CD8-positive, alpha-beta memory T cell (primary cell): ENCODE data around the gene MPZL2. TPM values are rescaled to one million over a fixed set of nuclear protein-coding genes. Genes with fewer than 3 reads are reported as not detected.

Experiments used
- CTCF ChIA-PET: fragments of 350-600 bp; sonication (Branson Sonifier 250); formaldehyde crosslinking; loops from one replicate; lab custom pipeline; 2021; ENCODE audit warnings: antibody characterized with exemption; lab: Charles Lee
- POLR2A ChIA-PET: fragments of 350-600 bp; sonication (Branson Sonifier 250); formaldehyde crosslinking; loops from one replicate; lab custom pipeline; 2021; ENCODE audit warnings: antibody characterized with exemption; lab: Charles Lee
- DNase-seq, 5 donors: peaks; one replicate each; pipeline versions ENCODE4 v3.0.0 to v3.0.0-alpha.2; 2020 to 2022; ENCODE audit warnings: mixed read lengths in 1 of 5
- H3K27ac ChIP-seq: one replicate; pipeline ENCODE4 v1.7.0; 2013; ENCODE audit warnings: low read depth, mild to moderate bottlenecking, low read length, moderate library complexity
- H3K27me3 ChIP-seq: 2 replicates; pipeline ENCODE4 v1.7.0; 2013; ENCODE audit warnings: low read length, mild to moderate bottlenecking; ENCODE audit not compliant: insufficient read depth, poor library complexity, severe bottlenecking
- H3K36me3 ChIP-seq: 2 replicates; pipeline ENCODE4 v1.7.0; 2013; ENCODE audit warnings: mild to moderate bottlenecking, low read length, moderate library complexity; ENCODE audit not compliant: insufficient read depth
- H3K4me1 ChIP-seq: 2 replicates; pipeline ENCODE4 v1.7.0; 2013; ENCODE audit warnings: mild to moderate bottlenecking, low read length, moderate library complexity; ENCODE audit not compliant: insufficient read depth
- H3K4me3 ChIP-seq: 2 replicates; pipeline ENCODE4 v1.7.0; 2013; ENCODE audit warnings: mild to moderate bottlenecking, low read length
- H3K9me3 ChIP-seq: 2 replicates; pipeline ENCODE4 v1.7.0; 2013; ENCODE audit warnings: mild to moderate bottlenecking, low read length
- H3K27ac Mint-ChIP-seq, 8 donors: one replicate each; pipeline ENCODE4 v1.8.0; 2020 to 2021; ENCODE audit warnings: mixed read lengths in 8 of 8, mild to moderate bottlenecking in 6 of 8, inconsistent platforms in 3 of 8, moderate library complexity in 3 of 8
- H3K27me3 Mint-ChIP-seq, 2 donors: one replicate each; pipeline ENCODE4 v1.8.0; 2020 to 2021; ENCODE audit warnings: mixed read lengths in 2 of 2, mild to moderate bottlenecking in 1 of 2, moderate library complexity in 1 of 2
- H3K36me3 Mint-ChIP-seq, 3 donors: one replicate each; pipeline ENCODE4 v1.8.0; 2020 to 2021; ENCODE audit warnings: mixed read lengths in 3 of 3, inconsistent platforms in 1 of 3, mild to moderate bottlenecking in 1 of 3
- H3K4me1 Mint-ChIP-seq, 3 donors: one replicate each; pipeline ENCODE4 v1.8.0; 2020 to 2021; ENCODE audit warnings: mixed read lengths in 3 of 3, inconsistent platforms in 1 of 3, mild to moderate bottlenecking in 1 of 3
- H3K4me3 Mint-ChIP-seq, 7 donors: one replicate each; pipeline ENCODE4 v1.8.0; 2020 to 2021; ENCODE audit warnings: mixed read lengths in 7 of 7, mild to moderate bottlenecking in 6 of 7, moderate library complexity in 4 of 7, inconsistent platforms in 2 of 7
- H3K9me3 Mint-ChIP-seq, 5 donors: one replicate each; pipeline ENCODE4 v1.8.0; 2020 to 2022; ENCODE audit warnings: mixed read lengths in 5 of 5, mild to moderate bottlenecking in 3 of 5, moderate library complexity in 2 of 5, inconsistent platforms in 1 of 5
- polyA plus RNA-seq: library from polyadenylated mRNA; unstranded; fragments of 300-500 nt; fragmentation: Illumina TruSeq; gene quantifications from one replicate; pipeline ENCODE4 v1.2.3, GENCODE V29; 2021
- total RNA-seq, 2 experiments: library from RNA; stranded (reverse); gene quantifications; one replicate each; pipeline ENCODE4 v1.2.3, GENCODE V29; 2021

The MPZL2 gene
- total and polyA plus RNA-seq, 3 experiments from 2014 or later = 0.36 to 5.5 (median 4.5) TPM

- peak in 1 of 5 donors; percentile 52 for DNase-seq
- peak overlapping the region; percentile 99 to 100 (median 100) for H3K4me3 Mint-ChIP-seq
- peaks cover 77 to 90% (median 85%) of the 10 kb centered on the region in 3 donors for H3K4me1 Mint-ChIP-seq
- peak overlapping the region; percentile 61 for H3K4me3 ChIP-seq
- H3K9me3 ChIP-seq = no peaks in the 10 kb centered on the region
- peaks cover 11 to 64% (median 27%) of the 10 kb centered on the region in 3 donors for H3K36me3 Mint-ChIP-seq
- POLR2A ChIA-PET = interaction anchor here (2.8 to 3.4 kb wide), 2 partner anchors 33 to 36 kb away, joined by 21 to 24 read pairs; partner anchors contain the start of gene CD3D
- H3K27ac ChIP-seq = peak overlapping the region; percentile 17
- peaks cover 70% of the 10 kb centered on the region for H3K4me1 ChIP-seq
- peaks cover 26% of the 10 kb centered on the region for H3K36me3 ChIP-seq
- no peaks in the 10 kb centered on the region for H3K9me3 Mint-ChIP-seq
- peak overlapping the region; percentile 38 to 100 (median 94) for H3K27ac Mint-ChIP-seq
- no peaks in the 10 kb centered on the region for H3K27me3 Mint-ChIP-seq
- CTCF ChIA-PET = interaction anchor here (1.0 kb wide), 1 partner anchor 53 kb away, joined by 3 read pairs; the partner anchor contains the start of gene UBE4A
- H3K27me3 ChIP-seq = no peaks in the 10 kb centered on the region
These were observed 42.5 kb upstream of the MPZL2 start for GRCh38 chr11:118306556-118306955.

GRCh38 chr11:118305726-118306125 lies 41.6 kb upstream of the MPZL2 start:
- no peaks in the 10 kb centered on the region for H3K27me3 ChIP-seq
- peaks cover 11 to 56% (median 27%) of the 10 kb centered on the region in 3 donors for H3K36me3 Mint-ChIP-seq
- DNase-seq = peak in 4 of 5 donors; percentile 18 to 82 (median 74)
- no peaks in the 10 kb centered on the region for H3K27me3 Mint-ChIP-seq
- ChIA-PET CTCF (interaction anchor here (1.0 to 3.0 kb wide), 4 partner anchors 10 to 107 kb away, joined by 3 to 26 read pairs (median 6); partner anchors contain the start of genes MPZL3 and UBE4A), POLR2A (interaction anchor here (0.7 to 3.4 kb wide), 6 partner anchors 33 to 107 kb away, joined by 3 to 27 read pairs (median 16); partner anchors contain the start of genes CD3D, CD3G and UBE4A)
- H3K36me3 ChIP-seq = peaks cover 19% of the 10 kb centered on the region
- H3K4me1 Mint-ChIP-seq = peaks cover 72 to 89% (median 83%) of the 10 kb centered on the region in 3 donors
- H3K9me3 ChIP-seq = no peaks in the 10 kb centered on the region
- H3K4me3 ChIP-seq = peak overlapping the region; percentile 82
- H3K4me1 ChIP-seq = peaks cover 62% of the 10 kb centered on the region
- H3K9me3 Mint-ChIP-seq = no peaks in the 10 kb centered on the region
- H3K4me3 Mint-ChIP-seq = peak overlapping the region; percentile 99 to 100 (median 100)
- H3K27ac ChIP-seq = peak overlapping the region; percentile 72
- H3K27ac Mint-ChIP-seq = peak overlapping the region; percentile 85 to 100 (median 99)

GRCh38 chr11:118304568-118305248 lies 40.6 kb upstream of the MPZL2 start, which contains the start of gene CD3E:
CD3E (plus strand) TSS chr11:118304730; CDS start chr11:118304953, 223 bp downstream.
- no peaks in the 10 kb centered on the region for H3K9me3 Mint-ChIP-seq
- Histone ChIP-seq H3K9me3 (no peaks in the 10 kb centered on the region), H3K4me3 (peak within 1 kb of the TSS; percentile 82), H3K4me1 (peaks cover 54% of the 10 kb centered on the region), H3K27ac (peak within 1 kb of the TSS; percentile 72), H3K27me3 (no peaks in the 10 kb centered on the region), H3K36me3 (peaks cover 14% of the 10 kb centered on the region)
- peaks cover 11 to 47% (median 22%) of the 10 kb centered on the region in 3 donors for H3K36me3 Mint-ChIP-seq
- H3K27me3 Mint-ChIP-seq = no peaks in the 10 kb centered on the region
- POLR2A ChIA-PET = interaction anchor here (0.6 to 3.4 kb wide), 8 partner anchors 34 to 797 kb away, joined by 3 to 27 read pairs (median 6); partner anchors contain the start of genes CD3D, CD3G, DPAGT1 and UBE4A
- peak within 1 kb of the TSS; percentile 99 to 100 (median 100) for H3K4me3 Mint-ChIP-seq
- H3K27ac Mint-ChIP-seq = peak within 1 kb of the TSS; percentile 93 to 100 (median 99)
- peak; percentile 40 to 85 (median 76) for DNase-seq
- H3K4me1 Mint-ChIP-seq = peaks cover 68 to 82% (median 74%) of the 10 kb centered on the region in 3 donors
- CTCF ChIA-PET = interaction anchor here (0.6 to 3.0 kb wide), 11 partner anchors 9 to 184 kb away, joined by 3 to 26 read pairs (median 4); partner anchors contain the start of gene MPZL3

- no peaks in the 10 kb centered on the region for H3K27me3 ChIP-seq
- H3K27ac ChIP-seq = peak overlapping the region; percentile 72
- H3K36me3 ChIP-seq = peaks cover 14% of the 10 kb centered on the region
- peak overlapping the region; percentile 93 to 100 (median 99) for H3K27ac Mint-ChIP-seq
- H3K9me3 ChIP-seq = no peaks in the 10 kb centered on the region
- H3K4me3 ChIP-seq = peak overlapping the region; percentile 82
- H3K36me3 Mint-ChIP-seq = peaks cover 11 to 42% (median 22%) of the 10 kb centered on the region in 3 donors
- no peaks in the 10 kb centered on the region for H3K27me3 Mint-ChIP-seq
- ChIA-PET POLR2A (interaction anchor here (0.6 to 3.4 kb wide), 10 partner anchors 35 to 798 kb away, joined by 3 to 27 read pairs (median 5); partner anchors contain the start of genes CD3D, CD3G, DPAGT1 and UBE4A), CTCF (interaction anchor here (0.9 to 3.0 kb wide), 9 partner anchors 8 to 184 kb away, joined by 3 to 26 read pairs (median 4); no protein-coding TSS in a partner anchor)
- no peak for DNase-seq
- H3K4me1 Mint-ChIP-seq = peaks cover 63 to 77% (median 69%) of the 10 kb centered on the region in 3 donors
- H3K4me1 ChIP-seq = peaks cover 54% of the 10 kb centered on the region
- H3K9me3 Mint-ChIP-seq = no peaks in the 10 kb centered on the region
- peak overlapping the region; percentile 99 to 100 (median 100) for H3K4me3 Mint-ChIP-seq
These were observed 40.1 kb upstream of the MPZL2 start for GRCh38 chr11:118304227-118304567.

- Histone ChIP-seq H3K4me3 (no peak overlapping the region), H3K27me3 (no peaks in the 10 kb centered on the region), H3K27ac (no peak overlapping the region), H3K4me1 (peaks cover 30% of the 10 kb centered on the region), H3K36me3 (no peaks in the 10 kb centered on the region), H3K9me3 (no peaks in the 10 kb centered on the region)
- no peak for DNase-seq
- CTCF ChIA-PET = interaction anchor here (0.6 to 2.3 kb wide), 6 partner anchors 12 to 138 kb away, joined by 3 to 7 read pairs (median 3); no protein-coding TSS in a partner anchor
- Mint-ChIP-seq H3K4me3 (no peak overlapping the region), H3K27me3 (no peaks in the 10 kb centered on the region), H3K9me3 (no peaks in the 10 kb centered on the region), H3K27ac (peak overlapping the region in 5 of 8 donors; percentile 47 to 82 (median 57)), H3K36me3 (peaks cover 8 to 17% (median 11%) of the 10 kb centered on the region in 3 donors), H3K4me1 (peaks cover 38 to 52% (median 44%) of the 10 kb centered on the region in 3 donors)
- POLR2A ChIA-PET = interaction anchor here (0.9 kb wide), 1 partner anchor 50 kb away, joined by 4 read pairs; no protein-coding TSS in a partner anchor
These were observed 37.6 kb upstream of the MPZL2 start for GRCh38 chr11:118301600-118302195.

- no peak overlapping the region for H3K4me3 ChIP-seq
- no peak overlapping the region for H3K27ac ChIP-seq
- H3K27me3 ChIP-seq = no peaks in the 10 kb centered on the region
- no peak overlapping the region for H3K4me3 Mint-ChIP-seq
- H3K36me3 Mint-ChIP-seq = no peaks in the 10 kb centered on the region
- H3K27me3 Mint-ChIP-seq = no peaks in the 10 kb centered on the region
- H3K36me3 ChIP-seq = no peaks in the 10 kb centered on the region
- peak overlapping the region; percentile 34 to 85 (median 74) for H3K27ac Mint-ChIP-seq
- H3K4me1 Mint-ChIP-seq = peaks cover 12 to 20% (median 17%) of the 10 kb centered on the region in 3 donors
- H3K4me1 ChIP-seq = peaks cover 8% of the 10 kb centered on the region
- CTCF ChIA-PET = interaction anchor here (0.6 to 2.7 kb wide), 39 partner anchors 9 to 760 kb away, joined by 3 to 26 read pairs (median 4); partner anchors contain the start of genes CD3E, JAML, MPZL2 and MPZL3
- no peaks in the 10 kb centered on the region for H3K9me3 ChIP-seq
- H3K9me3 Mint-ChIP-seq = no peaks in the 10 kb centered on the region
- POLR2A ChIA-PET = no interaction called here
- DNase-seq = peak in 3 of 5 donors; percentile 45 to 68 (median 53)
These were observed 31.8 kb upstream of the MPZL2 start for GRCh38 chr11:118295815-118296454.

- POLR2A ChIA-PET = no interaction called here
These were observed 31.1 kb upstream of the MPZL2 start for GRCh38 chr11:118295199-118295598.

More at GRCh38 chr11:118295199-118295598, 31.1 kb upstream of the MPZL2 start:
- no peaks in the 10 kb centered on the region for H3K9me3 ChIP-seq
- Mint-ChIP-seq H3K4me1 (peaks cover 14 to 20% (median 20%) of the 10 kb centered on the region in 3 donors), H3K4me3 (no peak overlapping the region), H3K36me3 (no peaks in the 10 kb centered on the region), H3K27me3 (no peaks in the 10 kb centered on the region), H3K9me3 (no peaks in the 10 kb centered on the region), H3K27ac (peak overlapping the region in 1 of 8 donors; percentile 34)
- no peak overlapping the region for H3K4me3 ChIP-seq
- H3K4me1 ChIP-seq = peaks cover 11% of the 10 kb centered on the region
- no peaks in the 10 kb centered on the region for H3K36me3 ChIP-seq
- no peak overlapping the region for H3K27ac ChIP-seq
- CTCF ChIA-PET = interaction anchor here (0.6 to 2.7 kb wide), 39 partner anchors 10 to 761 kb away, joined by 3 to 26 read pairs (median 4); partner anchors contain the start of genes CD3E, JAML, MPZL2 and MPZL3
- DNase-seq = no peak
- H3K27me3 ChIP-seq = no peaks in the 10 kb centered on the region
